ENCODE measurements around the gene SH3RF3.
A peak's percentile ranks its signal among the peaks of the same experiment; 100 is the strongest.

DNA sequence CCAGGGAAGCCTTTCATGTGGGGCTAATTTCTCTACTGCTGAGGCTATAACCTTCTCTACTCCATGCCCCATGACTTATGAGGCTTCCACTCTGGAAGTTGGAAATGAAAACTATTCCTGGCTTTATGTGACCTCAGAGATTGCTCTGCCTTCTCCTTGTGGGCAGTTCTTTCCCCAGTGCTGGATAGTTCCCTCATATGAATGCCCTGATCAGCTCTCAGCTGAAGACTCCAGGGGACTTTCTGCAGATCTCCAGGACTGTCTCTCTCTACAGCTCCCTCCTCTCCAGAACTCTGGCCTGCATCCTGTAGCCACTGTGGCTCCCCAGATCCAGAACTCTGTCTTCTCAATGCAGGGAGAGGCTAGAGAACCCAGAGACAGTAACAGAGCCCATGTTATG is 249.7 kb downstream of the SH3RF3 start:
- TF ChIP-seq, protein P1, sequence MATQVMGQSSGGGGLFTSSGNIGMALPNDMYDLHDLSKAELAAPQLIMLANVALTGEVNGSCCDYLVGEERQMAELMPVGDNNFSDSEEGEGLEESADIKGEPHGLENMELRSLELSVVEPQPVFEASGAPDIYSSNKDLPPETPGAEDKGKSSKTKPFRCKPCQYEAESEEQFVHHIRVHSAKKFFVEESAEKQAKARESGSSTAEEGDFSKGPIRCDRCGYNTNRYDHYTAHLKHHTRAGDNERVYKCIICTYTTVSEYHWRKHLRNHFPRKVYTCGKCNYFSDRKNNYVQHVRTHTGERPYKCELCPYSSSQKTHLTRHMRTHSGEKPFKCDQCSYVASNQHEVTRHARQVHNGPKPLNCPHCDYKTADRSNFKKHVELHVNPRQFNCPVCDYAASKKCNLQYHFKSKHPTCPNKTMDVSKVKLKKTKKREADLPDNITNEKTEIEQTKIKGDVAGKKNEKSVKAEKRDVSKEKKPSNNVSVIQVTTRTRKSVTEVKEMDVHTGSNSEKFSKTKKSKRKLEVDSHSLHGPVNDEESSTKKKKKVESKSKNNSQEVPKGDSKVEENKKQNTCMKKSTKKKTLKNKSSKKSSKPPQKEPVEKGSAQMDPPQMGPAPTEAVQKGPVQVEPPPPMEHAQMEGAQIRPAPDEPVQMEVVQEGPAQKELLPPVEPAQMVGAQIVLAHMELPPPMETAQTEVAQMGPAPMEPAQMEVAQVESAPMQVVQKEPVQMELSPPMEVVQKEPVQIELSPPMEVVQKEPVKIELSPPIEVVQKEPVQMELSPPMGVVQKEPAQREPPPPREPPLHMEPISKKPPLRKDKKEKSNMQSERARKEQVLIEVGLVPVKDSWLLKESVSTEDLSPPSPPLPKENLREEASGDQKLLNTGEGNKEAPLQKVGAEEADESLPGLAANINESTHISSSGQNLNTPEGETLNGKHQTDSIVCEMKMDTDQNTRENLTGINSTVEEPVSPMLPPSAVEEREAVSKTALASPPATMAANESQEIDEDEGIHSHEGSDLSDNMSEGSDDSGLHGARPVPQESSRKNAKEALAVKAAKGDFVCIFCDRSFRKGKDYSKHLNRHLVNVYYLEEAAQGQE (IDR thresholded peaks at IDR 0.05; ENCODE audit: insufficient read depth in 1 of 2, low read depth in 2 of 2, low read length in 1 of 2), result 0 out of 4 replicates have a peak, but pooled peaks of 1 of the 2 experiments have one; percentile 37
- TF ChIP-seq, protein P2, sequence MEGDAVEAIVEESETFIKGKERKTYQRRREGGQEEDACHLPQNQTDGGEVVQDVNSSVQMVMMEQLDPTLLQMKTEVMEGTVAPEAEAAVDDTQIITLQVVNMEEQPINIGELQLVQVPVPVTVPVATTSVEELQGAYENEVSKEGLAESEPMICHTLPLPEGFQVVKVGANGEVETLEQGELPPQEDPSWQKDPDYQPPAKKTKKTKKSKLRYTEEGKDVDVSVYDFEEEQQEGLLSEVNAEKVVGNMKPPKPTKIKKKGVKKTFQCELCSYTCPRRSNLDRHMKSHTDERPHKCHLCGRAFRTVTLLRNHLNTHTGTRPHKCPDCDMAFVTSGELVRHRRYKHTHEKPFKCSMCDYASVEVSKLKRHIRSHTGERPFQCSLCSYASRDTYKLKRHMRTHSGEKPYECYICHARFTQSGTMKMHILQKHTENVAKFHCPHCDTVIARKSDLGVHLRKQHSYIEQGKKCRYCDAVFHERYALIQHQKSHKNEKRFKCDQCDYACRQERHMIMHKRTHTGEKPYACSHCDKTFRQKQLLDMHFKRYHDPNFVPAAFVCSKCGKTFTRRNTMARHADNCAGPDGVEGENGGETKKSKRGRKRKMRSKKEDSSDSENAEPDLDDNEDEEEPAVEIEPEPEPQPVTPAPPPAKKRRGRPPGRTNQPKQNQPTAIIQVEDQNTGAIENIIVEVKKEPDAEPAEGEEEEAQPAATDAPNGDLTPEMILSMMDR (IDR thresholded peaks at IDR 0.05), result no peak
- no peak for TF ChIP-seq POLR2AphosphoS5 (IDR thresholded peaks at IDR 0.05; ENCODE audit: low read depth, low read length)

Measured in Panc1 (cell line).